Fibroblast of lung (primary cell): ENCODE results near the gene HBS1L.

ENCODE experiments used
- CTCF ChIP-seq, 2 donors: IDR thresholded peaks in 1 of 2; conservative IDR thresholded peaks in 1 of 2; 1 replicate in 1 of 2; 2 replicates in 1 of 2; pipeline ENCODE4 v1.5.1; 2011 to 2012; ENCODE audit warnings: low read length in 2 of 2, control low read depth in 1 of 2, inconsistent platforms in 1 of 2, low read depth in 1 of 2, mild to moderate bottlenecking in 1 of 2
- EZH2 ChIP-seq: IDR thresholded peaks from 2 replicates; pipeline ENCODE4 v1.5.1; 2012; ENCODE audit warnings: low read length, control low read depth, mild to moderate bottlenecking; ENCODE audit errors: missing control alignments

GRCh38 chr6:135022050-135022697, 32.4 kb downstream of the HBS1L start:
- no peak for TF ChIP-seq CTCF (conservative IDR thresholded peaks at IDR 0.05 in 1 of 2, IDR thresholded peaks at IDR 0.05 in 1 of 2; ENCODE audit: low read depth in 1 of 2, low read length in 2 of 2)
- no peak for TF ChIP-seq EZH2
